ENCODE results near the gene AP5Z1.

DNA sequence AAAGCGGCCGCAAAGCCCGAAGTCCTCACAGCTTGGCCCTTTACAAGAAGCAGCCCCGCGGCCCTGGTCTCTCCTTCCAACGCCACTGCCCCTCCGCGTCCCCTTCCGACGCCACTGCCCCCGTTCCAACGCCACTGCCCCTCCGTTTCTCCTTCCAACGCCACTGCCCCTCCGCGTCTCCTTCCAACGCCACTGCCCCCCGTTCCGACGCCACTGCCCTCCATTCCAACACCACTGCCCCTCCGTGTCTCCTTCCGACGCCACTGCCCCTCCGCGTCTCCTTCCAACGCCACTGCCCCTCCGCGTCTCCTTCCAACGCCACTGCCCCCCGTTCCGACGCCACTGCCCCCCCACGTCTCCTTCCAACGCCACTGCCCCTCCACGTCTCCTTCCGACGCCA lies 33.1 kb downstream of the AP5Z1 start:
- TF ChIP-seq, protein P1, sequence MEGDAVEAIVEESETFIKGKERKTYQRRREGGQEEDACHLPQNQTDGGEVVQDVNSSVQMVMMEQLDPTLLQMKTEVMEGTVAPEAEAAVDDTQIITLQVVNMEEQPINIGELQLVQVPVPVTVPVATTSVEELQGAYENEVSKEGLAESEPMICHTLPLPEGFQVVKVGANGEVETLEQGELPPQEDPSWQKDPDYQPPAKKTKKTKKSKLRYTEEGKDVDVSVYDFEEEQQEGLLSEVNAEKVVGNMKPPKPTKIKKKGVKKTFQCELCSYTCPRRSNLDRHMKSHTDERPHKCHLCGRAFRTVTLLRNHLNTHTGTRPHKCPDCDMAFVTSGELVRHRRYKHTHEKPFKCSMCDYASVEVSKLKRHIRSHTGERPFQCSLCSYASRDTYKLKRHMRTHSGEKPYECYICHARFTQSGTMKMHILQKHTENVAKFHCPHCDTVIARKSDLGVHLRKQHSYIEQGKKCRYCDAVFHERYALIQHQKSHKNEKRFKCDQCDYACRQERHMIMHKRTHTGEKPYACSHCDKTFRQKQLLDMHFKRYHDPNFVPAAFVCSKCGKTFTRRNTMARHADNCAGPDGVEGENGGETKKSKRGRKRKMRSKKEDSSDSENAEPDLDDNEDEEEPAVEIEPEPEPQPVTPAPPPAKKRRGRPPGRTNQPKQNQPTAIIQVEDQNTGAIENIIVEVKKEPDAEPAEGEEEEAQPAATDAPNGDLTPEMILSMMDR (IDR thresholded peaks at IDR 0.05), result no peak
- no peak for TF ChIP-seq ZFX (IDR thresholded peaks at IDR 0.05; ENCODE audit: borderline replicate concordance)
